BJ (cell line): ENCODE measurements around the gene LPGAT1. TPM values are rescaled to one million over a fixed set of nuclear protein-coding genes. Genes with fewer than 3 reads are reported as not detected.
"Not testable (repeated sequence)": the region's sequence is repeated elsewhere in the genome, so short reads cannot be mapped to it uniquely, and the experiment has no call there.

ENCODE experiments used
- CTCF ChIA-PET: fragments of 350-600 bp; formaldehyde crosslinking; extraction: SDS; loops from one replicate; lab custom pipeline; 2021; ENCODE audit warnings: antibody characterized with exemption, inconsistent platforms; lab: Yijun Ruan, JAX
- POLR2A ChIA-PET: fragments of 300-600 bp; sonication (Branson Sonifier 250); formaldehyde crosslinking; extraction: SDS; loops from one replicate; lab custom pipeline; 2021; ENCODE audit warnings: antibody characterized with exemption; lab: Charles Lee
- DNase-seq: peaks from one replicate; pipeline ENCODE4 v3.0.0-alpha.2; 2011; ENCODE audit warnings: low read depth
- H3K27me3 ChIP-seq: 2 replicates; pipeline ENCODE4 v1.6.0; 2011; ENCODE audit warnings: low read length; ENCODE audit not compliant: control insufficient read depth, insufficient read depth
- H3K36me3 ChIP-seq: 2 replicates; pipeline ENCODE4 v1.5.1; 2011; ENCODE audit warnings: low read length; ENCODE audit not compliant: control insufficient read depth, insufficient read depth
- H3K4me3 ChIP-seq: 2 replicates; pipeline ENCODE4 v1.5.1; 2011; ENCODE audit warnings: low read depth, mild to moderate bottlenecking, control low read depth, low read length
- polyA plus RNA-seq: library from polyadenylated mRNA; depleted of rRNA; stranded (reverse); fragments of >200 nt; gene quantifications from 2 replicates; pipeline ENCODE4 v1.2.3, GENCODE V29; 2011
- TF ChIP-seq, protein P1 (sequence below): IDR thresholded peaks from 2 replicates; pipeline ENCODE4 v1.5.1; 2011; ENCODE audit warnings: low read depth, mild to moderate bottlenecking, control low read depth, inconsistent platforms, low read length, moderate library complexity; ENCODE audit not compliant: insufficient read depth

The LPGAT1 gene
- polyA plus RNA-seq, 1 experiment = 7.7 TPM

DNA sequence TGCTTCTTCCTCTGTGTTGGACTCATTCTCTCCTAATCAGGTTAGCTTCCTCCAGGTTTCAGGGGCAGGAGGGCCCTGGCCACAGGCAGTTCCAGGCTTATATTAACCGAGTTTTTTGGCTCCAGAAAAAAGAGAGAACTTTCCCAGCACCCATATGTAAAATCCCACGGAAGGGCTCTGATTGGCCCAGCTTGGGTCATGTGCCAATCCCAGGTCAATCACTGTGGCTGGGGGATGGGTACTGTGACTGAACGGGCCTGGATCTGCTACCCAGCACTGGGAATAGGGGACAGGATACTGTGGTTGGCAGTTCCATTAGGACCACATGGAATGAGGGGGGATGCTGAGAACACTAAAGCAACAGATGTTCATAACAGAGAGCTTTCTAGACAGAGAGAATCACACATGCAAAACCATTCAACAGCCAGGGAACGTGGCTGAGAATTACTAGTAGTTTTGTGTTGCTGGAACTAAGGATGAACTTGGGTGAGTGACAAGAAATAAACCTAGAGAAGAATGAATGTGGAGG is 104.0 kb downstream of the LPGAT1 start:
- CTCF ChIA-PET = interaction anchor here (0.6 to 1.5 kb wide), 2 partner anchors 309 to 1939 kb away, joined by 3 to 5 read pairs; partner anchors contain the start of genes DTL and INTS7
- H3K27me3 ChIP-seq = peaks cover 1% of the 10 kb centered on the region; the same call in 1 of the 2 replicates
- POLR2A ChIA-PET = no interaction called here
- H3K36me3 ChIP-seq = no peaks in the 10 kb centered on the region
- no peak overlapping the region for H3K4me3 ChIP-seq
- no peak for DNase-seq
- TF ChIP-seq, protein P1, sequence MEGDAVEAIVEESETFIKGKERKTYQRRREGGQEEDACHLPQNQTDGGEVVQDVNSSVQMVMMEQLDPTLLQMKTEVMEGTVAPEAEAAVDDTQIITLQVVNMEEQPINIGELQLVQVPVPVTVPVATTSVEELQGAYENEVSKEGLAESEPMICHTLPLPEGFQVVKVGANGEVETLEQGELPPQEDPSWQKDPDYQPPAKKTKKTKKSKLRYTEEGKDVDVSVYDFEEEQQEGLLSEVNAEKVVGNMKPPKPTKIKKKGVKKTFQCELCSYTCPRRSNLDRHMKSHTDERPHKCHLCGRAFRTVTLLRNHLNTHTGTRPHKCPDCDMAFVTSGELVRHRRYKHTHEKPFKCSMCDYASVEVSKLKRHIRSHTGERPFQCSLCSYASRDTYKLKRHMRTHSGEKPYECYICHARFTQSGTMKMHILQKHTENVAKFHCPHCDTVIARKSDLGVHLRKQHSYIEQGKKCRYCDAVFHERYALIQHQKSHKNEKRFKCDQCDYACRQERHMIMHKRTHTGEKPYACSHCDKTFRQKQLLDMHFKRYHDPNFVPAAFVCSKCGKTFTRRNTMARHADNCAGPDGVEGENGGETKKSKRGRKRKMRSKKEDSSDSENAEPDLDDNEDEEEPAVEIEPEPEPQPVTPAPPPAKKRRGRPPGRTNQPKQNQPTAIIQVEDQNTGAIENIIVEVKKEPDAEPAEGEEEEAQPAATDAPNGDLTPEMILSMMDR = no peak

GRCh38 chr1:211724687-211725196 is 105.8 kb downstream of the LPGAT1 start:
- H3K36me3 ChIP-seq = no peaks in the 10 kb centered on the region
- H3K4me3 ChIP-seq = no peak overlapping the region
- POLR2A ChIA-PET = no interaction called here
- 0 out of 2 replicates have a peak, but pooled peaks cover 1% of the 10 kb centered on the region for H3K27me3 ChIP-seq
- CTCF ChIA-PET = interaction anchor here (1.4 kb wide), 1 partner anchor 26 kb away, joined by 3 read pairs; no protein-coding TSS in a partner anchor
- no peak for DNase-seq
- TF ChIP-seq, protein P1 = no peak

DNA sequence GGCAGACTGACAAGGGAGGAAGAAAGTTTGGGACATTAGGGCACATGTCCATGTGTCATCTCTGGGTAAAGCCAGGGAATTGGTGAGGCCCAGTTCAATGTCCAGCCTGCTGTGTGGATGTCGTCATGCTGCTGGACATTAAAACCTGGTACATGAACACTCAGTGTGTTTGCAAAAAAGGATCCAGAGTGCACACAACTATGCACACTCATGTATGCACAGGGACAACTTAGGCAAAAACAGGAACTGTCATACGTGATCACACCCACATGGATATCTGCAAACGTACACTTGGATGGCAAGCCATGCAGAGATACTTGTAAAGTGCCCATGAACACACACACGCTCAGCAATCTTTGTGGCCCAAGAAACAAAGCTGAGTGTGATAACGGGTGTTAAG is 107.3 kb downstream of the LPGAT1 start:
- no peaks in the 10 kb centered on the region for H3K36me3 ChIP-seq
- POLR2A ChIA-PET = no interaction called here
- DNase-seq = no peak
- H3K27me3 ChIP-seq = 0 out of 2 replicates have a peak, but pooled peaks cover 1% of the 10 kb centered on the region
- TF ChIP-seq, protein P1 = no peak
- CTCF ChIA-PET = interaction anchor here (1.4 kb wide), 1 partner anchor 25 kb away, joined by 3 read pairs; no protein-coding TSS in a partner anchor
- no peak overlapping the region for H3K4me3 ChIP-seq

DNA sequence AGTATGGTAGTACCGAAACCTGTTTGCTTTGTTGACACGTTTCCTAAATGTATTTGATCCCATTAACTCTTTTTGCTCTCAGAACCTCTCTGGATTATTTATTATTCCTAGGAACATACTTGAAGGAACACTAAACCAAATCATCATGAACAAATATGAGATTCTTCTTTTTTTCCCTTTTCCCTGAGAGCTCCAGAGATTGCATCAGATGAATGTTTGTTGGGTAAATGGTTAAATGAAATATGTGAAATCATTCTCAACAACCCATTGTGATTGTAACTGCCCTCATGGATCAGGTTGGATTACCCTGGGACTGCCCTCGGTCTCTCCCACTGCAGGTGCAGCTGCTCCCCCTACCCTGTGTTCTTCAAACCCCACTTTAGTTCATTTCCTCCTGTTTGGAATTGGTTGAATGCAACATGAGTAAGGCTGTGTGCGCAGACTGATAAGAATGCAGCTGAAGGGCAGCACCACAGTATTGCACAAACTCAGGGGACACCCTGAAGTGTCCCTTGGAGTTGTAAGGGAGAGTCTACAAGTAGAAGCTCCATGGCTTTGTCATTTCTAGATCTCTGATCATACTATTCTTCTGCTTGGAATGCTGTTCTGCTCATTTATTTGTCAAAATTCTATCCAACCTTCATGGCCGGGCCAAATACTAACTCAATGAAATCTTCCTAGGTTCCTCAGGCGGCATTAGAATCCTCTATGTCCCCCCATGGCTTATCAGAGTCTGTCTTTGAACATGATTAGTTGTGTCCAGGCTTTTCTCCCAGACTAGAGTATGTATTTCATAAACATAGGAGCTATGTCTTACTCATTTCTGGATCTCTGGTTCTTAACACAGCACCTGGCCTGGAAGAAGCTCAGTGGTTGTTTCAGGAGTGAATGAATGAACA is 108.0 kb downstream of the LPGAT1 start:
- Histone ChIP-seq H3K36me3 (no peaks in the 10 kb centered on the region), H3K27me3 (0 out of 2 replicates have a peak, but pooled peaks cover 1% of the 10 kb centered on the region), H3K4me3 (no peak overlapping the region)
- ChIA-PET POLR2A (no interaction called here), CTCF (interaction anchor here (1.2 to 2.1 kb wide), 2 partner anchors 10 to 24 kb away, joined by 4 to 8 read pairs; no protein-coding TSS in a partner anchor)
- TF ChIP-seq, protein P1 = no peak
- no peak for DNase-seq

DNA sequence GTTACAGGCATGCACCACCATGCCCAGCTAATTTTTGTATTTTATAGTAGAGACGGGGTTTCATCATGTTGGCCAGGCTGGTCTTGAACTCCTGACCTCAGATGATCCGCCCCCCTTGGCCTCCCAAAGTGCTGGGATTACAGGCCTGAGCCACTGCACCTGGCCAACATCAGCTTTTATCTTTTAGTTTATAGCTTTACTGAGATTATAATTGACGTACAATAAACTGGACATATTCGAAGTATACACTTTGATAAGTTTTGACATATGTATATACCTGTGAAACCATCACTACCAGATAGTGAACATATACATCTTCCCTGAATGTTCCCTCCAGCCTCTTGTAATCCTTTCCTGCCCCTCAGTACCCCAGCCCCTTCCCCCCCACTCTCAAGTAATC is 114.0 kb downstream of the LPGAT1 start:
- DNase-seq, H3K27me3 ChIP-seq, H3K36me3 ChIP-seq, H3K4me3 ChIP-seq, POLR2A ChIA-PET: not testable (repeated sequence)
- CTCF ChIA-PET = interaction anchor here (1.3 to 1.4 kb wide), 2 partner anchors 17 to 18 kb away, joined by 3 to 4 read pairs; no protein-coding TSS in a partner anchor
